NCI-H446 (cell line): ENCODE results near the gene CACNG8.
A peak's percentile ranks its signal among the peaks of the same experiment; 100 is the strongest.

Experiments used
- DNase-seq, 2 experiments: peaks; one replicate each; lab custom pipeline; 2025; lab: John Stamatoyannopoulos, UW

The CACNG8 gene

GRCh38 chr19:53961523-53962356, 997 bp upstream of the CACNG8 start:
- no peak for DNase-seq

- no peak for DNase-seq
Measured at GRCh38 chr19:53965091-53965490, 2.4 kb downstream of the CACNG8 start.

- DNase-seq: no peak
Measured at GRCh38 chr19:53966931-53967330, 4.2 kb downstream of the CACNG8 start.

- no peak for DNase-seq
Measured at GRCh38 chr19:53969366-53969765, 6.6 kb downstream of the CACNG8 start.

GRCh38 chr19:53971673-53972072, 8.9 kb downstream of the CACNG8 start:
- no peak for DNase-seq

GRCh38 chr19:53977429-53977990, 14.8 kb downstream of the CACNG8 start:
- peak; percentile 6 to 69 for DNase-seq

GRCh38 chr19:53977991-53978731, 15.4 kb downstream of the CACNG8 start:
- no peak for DNase-seq

GRCh38 chr19:53978975-53979801, 16.5 kb downstream of the CACNG8 start:
- no peak for DNase-seq

GRCh38 chr19:53980539-53981375, 18.0 kb downstream of the CACNG8 start:
- no peak for DNase-seq

- no peak for DNase-seq
Measured at GRCh38 chr19:53981376-53981951, 18.7 kb downstream of the CACNG8 start.

- no peak for DNase-seq
Measured at GRCh38 chr19:53982001-53982451, 19.3 kb downstream of the CACNG8 start.

- DNase-seq: no peak
Measured at GRCh38 chr19:53982611-53983010, 19.9 kb downstream of the CACNG8 start.

GRCh38 chr19:53983457-53984289, 20.9 kb downstream of the CACNG8 start:
- no peak for DNase-seq

GRCh38 chr19:53985863-53986262, 23.1 kb downstream of the CACNG8 start:
- DNase-seq: no peak

GRCh38 chr19:53988981-53989380, 26.2 kb downstream of the CACNG8 start:
- DNase-seq: no peak

- no peak for DNase-seq
Measured at GRCh38 chr19:53989600-53990533, 27.1 kb downstream of the CACNG8 start.

GRCh38 chr19:53991224-53992113, 28.7 kb downstream of the CACNG8 start, which contains the start of gene CACNG6:
Gene CACNG6 (plus strand): TSS chr19:53991637. CDS start chr19:53992878, 1,241 bp downstream.
- DNase-seq: no peak
